ENCODE results near the gene RCSD1. TPM values are rescaled to one million over a fixed set of nuclear protein-coding genes. Genes with fewer than 3 reads are reported as not detected.

Gene RCSD1
- total and polyA plus RNA-seq, 2 of the 4 experiments (the other 2 are of a cell fraction): 0.03 TPM; not detected in 1

DNA sequence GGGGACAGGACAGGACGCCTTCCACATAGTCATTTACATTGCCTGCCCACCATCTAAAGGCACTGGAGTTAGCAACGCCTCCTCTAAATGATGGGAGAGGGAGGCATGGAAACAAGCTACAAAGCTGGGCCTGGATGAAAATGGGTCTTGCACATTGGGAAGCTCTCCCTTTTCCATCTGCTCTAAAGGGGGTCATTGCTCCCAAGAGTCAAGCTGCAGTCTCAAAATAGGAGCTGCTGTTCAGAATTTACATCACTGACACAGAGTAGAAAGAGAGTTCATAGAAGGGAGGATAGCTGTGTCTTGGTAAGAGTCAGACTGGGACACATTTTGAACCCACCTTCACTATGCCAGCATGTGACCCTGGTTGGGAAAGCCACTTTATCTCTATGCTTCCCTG is 26.6 kb downstream of the RCSD1 start:
- ChIA-PET POLR2A (ENCODE audit: unreplicated experiment) (no interaction called here), CTCF (interaction anchor here (0.6 kb wide), 1 partner anchor 57 kb away, joined by 5 read pairs; no protein-coding TSS in a partner anchor)
- H3K18ac ChIP-seq (ENCODE audit: low read depth, low read length): no peak overlapping the region
- no peak overlapping the region for H3K9ac ChIP-seq (ENCODE audit: low read depth, low read length)
- no peak overlapping the region for H3K4me3 ChIP-seq (ENCODE audit: insufficient read depth, low read depth, low read length)
- no peak overlapping the region for H2AK9ac ChIP-seq (replicated peaks; ENCODE audit: low read depth, low read length, poor library complexity)
- intact Hi-C loops (cut with micrococcal nuclease): no loop called here
- H3K79me1 ChIP-seq (ENCODE audit: low read depth in 1 of 2, low read length in 2 of 2): no peaks in the 10 kb centered on the region
- no peaks in the 10 kb centered on the region for H4K20me1 ChIP-seq (ENCODE audit: insufficient read depth, low read length)
- H3K9me3 ChIP-seq (ENCODE audit: control insufficient read depth, insufficient read depth, low read length): no peaks in the 10 kb centered on the region
- TF ChIP-seq, protein P1, sequence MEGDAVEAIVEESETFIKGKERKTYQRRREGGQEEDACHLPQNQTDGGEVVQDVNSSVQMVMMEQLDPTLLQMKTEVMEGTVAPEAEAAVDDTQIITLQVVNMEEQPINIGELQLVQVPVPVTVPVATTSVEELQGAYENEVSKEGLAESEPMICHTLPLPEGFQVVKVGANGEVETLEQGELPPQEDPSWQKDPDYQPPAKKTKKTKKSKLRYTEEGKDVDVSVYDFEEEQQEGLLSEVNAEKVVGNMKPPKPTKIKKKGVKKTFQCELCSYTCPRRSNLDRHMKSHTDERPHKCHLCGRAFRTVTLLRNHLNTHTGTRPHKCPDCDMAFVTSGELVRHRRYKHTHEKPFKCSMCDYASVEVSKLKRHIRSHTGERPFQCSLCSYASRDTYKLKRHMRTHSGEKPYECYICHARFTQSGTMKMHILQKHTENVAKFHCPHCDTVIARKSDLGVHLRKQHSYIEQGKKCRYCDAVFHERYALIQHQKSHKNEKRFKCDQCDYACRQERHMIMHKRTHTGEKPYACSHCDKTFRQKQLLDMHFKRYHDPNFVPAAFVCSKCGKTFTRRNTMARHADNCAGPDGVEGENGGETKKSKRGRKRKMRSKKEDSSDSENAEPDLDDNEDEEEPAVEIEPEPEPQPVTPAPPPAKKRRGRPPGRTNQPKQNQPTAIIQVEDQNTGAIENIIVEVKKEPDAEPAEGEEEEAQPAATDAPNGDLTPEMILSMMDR (conservative IDR thresholded peaks at IDR 0.05; ENCODE audit: low read depth, low read length): no peak
- TF ChIP-seq MAFK (IDR thresholded peaks at IDR 0.05; ENCODE audit: low read depth, low read length) (no peak), RCOR1 (IDR thresholded peaks at IDR 0.05; ENCODE audit: insufficient replicate concordance, low read length) (no peak)
- peaks cover 4% of the 10 kb centered on the region for H3K4me1 ChIP-seq (ENCODE audit: control insufficient read depth, insufficient read depth, low read length)
- no peak for ATAC-seq (ENCODE audit: low read depth)
- no peak overlapping the region for H2AK5ac ChIP-seq (ENCODE audit: low read depth, low read length)
- H3K27me3 ChIP-seq (ENCODE audit: control insufficient read depth, insufficient read depth, low read length): peaks cover 21% of the 10 kb centered on the region
- H4K5ac ChIP-seq (ENCODE audit: low read depth, low read length): no peak overlapping the region
- dilution Hi-C loops (cut with HindIII; ENCODE audit: low sequenced_read_pairs, unreplicated experiment): no loop called here
- in situ Hi-C loops (cut with MboI; ENCODE audit: low sequenced_read_pairs): no loop called here
- DNase-seq: no peak
- no peak overlapping the region for H3K27ac ChIP-seq (ENCODE audit: insufficient read depth, low read length)
- H3K4ac ChIP-seq (ENCODE audit: low read depth, low read length): no peak overlapping the region
- H3K23ac ChIP-seq (ENCODE audit: low read depth, low read length): no peak overlapping the region
- H4K91ac ChIP-seq (ENCODE audit: insufficient read depth, low read depth, low read length): no peak overlapping the region
- H2BK20ac ChIP-seq (ENCODE audit: low read depth, low read length): no peak overlapping the region
- no peak overlapping the region for H2BK5ac ChIP-seq (ENCODE audit: low read depth, low read length, poor library complexity, severe bottlenecking)
- no TSS peak for BruUV-seq (replicated peaks)
- H3K56ac ChIP-seq (ENCODE audit: extremely low read depth, insufficient read depth, low read length): no peak overlapping the region
- no peaks in the 10 kb centered on the region for H3K36me3 ChIP-seq (ENCODE audit: control insufficient read depth, insufficient read depth, low read length)
- no peak overlapping the region for H4K8ac ChIP-seq (ENCODE audit: low read depth in 2 of 2, low read length in 2 of 2)
- no peak overlapping the region for H2BK15ac ChIP-seq (ENCODE audit: low read depth, low read length)
- peaks cover 3% of the 10 kb centered on the region; the same call in 1 of the 2 replicates for H3K9me1 ChIP-seq (ENCODE audit: insufficient read depth, low read length)
- no peak overlapping the region for H2BK120ac ChIP-seq (ENCODE audit: low read depth, low read length)
- H3K4me2 ChIP-seq (ENCODE audit: low read depth, low read length): no peak overlapping the region
- H3K14ac ChIP-seq (replicated peaks; ENCODE audit: low read depth, low read length): no peak overlapping the region
- no peak overlapping the region for H2AFZ ChIP-seq (replicated peaks; ENCODE audit: low read length, poor library complexity)
- no CpG with 5 or more reads among the region's 2 CpGs for WGBS, 2 experiments (ENCODE audit: extremely low coverage in 2 of 2, insufficient read length in 1 of 2)

Measured in IMR-90 (cell line).